Measurements from ENCODE around the gene HIVEP3. TPM values are rescaled to one million over a fixed set of nuclear protein-coding genes. Genes with fewer than 3 reads are reported as not detected.

HIVEP3 gene
- total and polyA plus RNA-seq, 2 experiments from 2014 or later = 0.57 to 5.9 TPM

DNA sequence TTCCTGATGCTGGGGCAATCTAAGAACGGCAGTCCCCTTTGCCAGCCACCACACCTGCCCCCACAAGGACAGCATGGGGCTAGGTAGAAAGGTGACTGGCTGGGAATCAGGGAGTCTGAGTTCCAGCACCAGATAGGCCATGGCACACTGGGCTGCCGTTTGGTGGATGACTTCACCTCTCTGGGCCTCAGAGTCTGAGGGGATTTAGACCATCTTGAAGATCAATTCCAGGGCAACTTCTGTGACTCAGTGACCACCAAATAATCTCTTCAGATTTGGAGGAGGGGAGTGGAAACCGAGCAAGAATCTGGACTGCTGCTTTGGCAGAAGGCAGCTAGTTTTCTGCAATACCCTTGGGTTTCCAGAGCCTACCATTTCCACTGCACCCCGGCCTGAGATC is 342.1 kb downstream of the HIVEP3 start:
- no peak for DNase-seq (ENCODE audit: low spot score)
- Histone ChIP-seq H2AFZ (no peak overlapping the region), H3K9me3 (ENCODE audit: low read depth) (no peaks in the 10 kb centered on the region), H3K36me3 (replicated peaks; ENCODE audit: insufficient read depth, low read depth) (no peaks in the 10 kb centered on the region), H3K27ac (no peak overlapping the region), H3K4me1 (ENCODE audit: insufficient read depth) (no peaks in the 10 kb centered on the region), H3K4me3 (no peak overlapping the region), H3K9me2 (replicated peaks; ENCODE audit: insufficient read depth) (no peaks in the 10 kb centered on the region), H3K27me3 (no peaks in the 10 kb centered on the region), H3K4me2 (no peak overlapping the region), H3K79me2 (no peaks in the 10 kb centered on the region), H4K20me1 (ENCODE audit: insufficient read depth, poor library complexity, severe bottlenecking) (no peaks in the 10 kb centered on the region)
- WGBS (ENCODE audit: low lambda C conversion rate, missing lambda C conversion rate) = 74% methylated on average over 4 of the region's 4 CpGs
- TF ChIP-seq, protein P1, sequence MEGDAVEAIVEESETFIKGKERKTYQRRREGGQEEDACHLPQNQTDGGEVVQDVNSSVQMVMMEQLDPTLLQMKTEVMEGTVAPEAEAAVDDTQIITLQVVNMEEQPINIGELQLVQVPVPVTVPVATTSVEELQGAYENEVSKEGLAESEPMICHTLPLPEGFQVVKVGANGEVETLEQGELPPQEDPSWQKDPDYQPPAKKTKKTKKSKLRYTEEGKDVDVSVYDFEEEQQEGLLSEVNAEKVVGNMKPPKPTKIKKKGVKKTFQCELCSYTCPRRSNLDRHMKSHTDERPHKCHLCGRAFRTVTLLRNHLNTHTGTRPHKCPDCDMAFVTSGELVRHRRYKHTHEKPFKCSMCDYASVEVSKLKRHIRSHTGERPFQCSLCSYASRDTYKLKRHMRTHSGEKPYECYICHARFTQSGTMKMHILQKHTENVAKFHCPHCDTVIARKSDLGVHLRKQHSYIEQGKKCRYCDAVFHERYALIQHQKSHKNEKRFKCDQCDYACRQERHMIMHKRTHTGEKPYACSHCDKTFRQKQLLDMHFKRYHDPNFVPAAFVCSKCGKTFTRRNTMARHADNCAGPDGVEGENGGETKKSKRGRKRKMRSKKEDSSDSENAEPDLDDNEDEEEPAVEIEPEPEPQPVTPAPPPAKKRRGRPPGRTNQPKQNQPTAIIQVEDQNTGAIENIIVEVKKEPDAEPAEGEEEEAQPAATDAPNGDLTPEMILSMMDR (IDR thresholded peaks at IDR 0.05; ENCODE audit: poor library complexity) = no peak
- TF ChIP-seq EZH2 (IDR thresholded peaks at IDR 0.05; ENCODE audit: borderline replicate concordance) = no peak
- TF ChIP-seq EZH2phosphoT487 (IDR thresholded peaks at IDR 0.05; ENCODE audit: low read depth, severe bottlenecking, unreplicated experiment) = no peak

DNA sequence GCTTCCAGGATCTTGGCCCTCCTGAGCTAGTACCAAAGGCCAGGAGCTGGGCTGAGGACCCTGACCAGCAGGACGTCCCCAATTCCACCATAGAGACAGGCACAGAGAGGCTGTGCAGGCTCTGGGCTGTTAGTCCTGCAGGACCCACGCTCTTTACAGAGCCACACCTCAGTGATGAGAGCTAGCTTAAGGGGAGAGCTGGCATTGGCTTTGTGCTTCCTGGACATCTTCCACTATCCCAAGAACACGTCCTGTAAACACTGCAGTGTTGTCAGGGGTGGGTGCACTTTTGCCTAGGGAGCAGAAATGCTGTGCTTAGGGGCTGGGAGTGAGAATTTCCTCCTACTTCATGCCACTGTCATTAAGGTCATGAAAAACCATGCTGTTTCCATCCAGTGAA is 342.5 kb downstream of the HIVEP3 start:
- Histone ChIP-seq H3K27ac (no peak overlapping the region), H4K20me1 (ENCODE audit: insufficient read depth, poor library complexity, severe bottlenecking) (no peaks in the 10 kb centered on the region), H2AFZ (no peak overlapping the region), H3K79me2 (no peaks in the 10 kb centered on the region), H3K9me2 (replicated peaks; ENCODE audit: insufficient read depth) (no peaks in the 10 kb centered on the region), H3K27me3 (peaks cover 3% of the 10 kb centered on the region), H3K4me3 (no peak overlapping the region), H3K4me2 (no peak overlapping the region), H3K4me1 (ENCODE audit: insufficient read depth) (no peaks in the 10 kb centered on the region), H3K36me3 (replicated peaks; ENCODE audit: insufficient read depth, low read depth) (no peaks in the 10 kb centered on the region), H3K9me3 (ENCODE audit: low read depth) (no peaks in the 10 kb centered on the region)
- WGBS (ENCODE audit: low lambda C conversion rate, missing lambda C conversion rate) = 63% methylated on average over 3 of the region's 3 CpGs
- TF ChIP-seq EZH2phosphoT487 (IDR thresholded peaks at IDR 0.05; ENCODE audit: low read depth, severe bottlenecking, unreplicated experiment) = no peak
- TF ChIP-seq, protein P1 (IDR thresholded peaks at IDR 0.05; ENCODE audit: poor library complexity) = no peak
- no peak for TF ChIP-seq EZH2 (IDR thresholded peaks at IDR 0.05; ENCODE audit: borderline replicate concordance)
- no peak for DNase-seq (ENCODE audit: low spot score)

DNA sequence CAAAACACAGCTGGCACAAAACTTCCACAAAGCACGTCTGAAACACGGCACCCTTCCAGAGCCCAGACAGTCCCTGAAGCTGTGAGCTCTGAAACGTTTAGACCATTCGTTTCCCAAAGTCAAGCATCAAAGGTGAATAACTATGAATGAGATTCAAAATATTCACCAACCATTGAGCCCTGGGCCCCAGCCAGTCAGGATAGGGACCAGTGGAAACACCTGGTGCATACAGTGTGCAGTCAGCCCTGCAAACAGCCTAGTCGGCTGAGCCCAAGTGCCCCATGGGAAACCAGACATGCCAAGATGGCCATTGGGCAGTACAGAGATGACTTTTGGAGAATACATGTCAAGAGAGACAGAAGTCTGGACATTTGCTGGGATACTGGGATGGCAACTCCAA is 343.9 kb downstream of the HIVEP3 start:
- Histone ChIP-seq H4K20me1 (ENCODE audit: insufficient read depth, poor library complexity, severe bottlenecking) (no peaks in the 10 kb centered on the region), H3K27ac (no peak overlapping the region), H3K4me2 (no peak overlapping the region), H3K4me1 (ENCODE audit: insufficient read depth) (no peaks in the 10 kb centered on the region), H3K36me3 (replicated peaks; ENCODE audit: insufficient read depth, low read depth) (no peaks in the 10 kb centered on the region), H3K27me3 (peaks cover 4% of the 10 kb centered on the region), H3K9me3 (ENCODE audit: low read depth) (no peaks in the 10 kb centered on the region), H3K79me2 (no peaks in the 10 kb centered on the region), H3K9me2 (replicated peaks; ENCODE audit: insufficient read depth) (no peaks in the 10 kb centered on the region), H2AFZ (no peak overlapping the region), H3K4me3 (no peak overlapping the region)
- no peak for DNase-seq (ENCODE audit: low spot score)
- 77% methylated on average over 5 of the region's 5 CpGs for WGBS (ENCODE audit: low lambda C conversion rate, missing lambda C conversion rate)
- no peak for TF ChIP-seq EZH2 (IDR thresholded peaks at IDR 0.05; ENCODE audit: borderline replicate concordance)
- TF ChIP-seq, protein P1 (IDR thresholded peaks at IDR 0.05; ENCODE audit: poor library complexity) = no peak
- no peak for TF ChIP-seq EZH2phosphoT487 (IDR thresholded peaks at IDR 0.05; ENCODE audit: low read depth, severe bottlenecking, unreplicated experiment)
